ENCODE measurements around the gene GALNT10. TPM values are rescaled to one million over a fixed set of nuclear protein-coding genes. Genes with fewer than 3 reads are reported as not detected.

GALNT10 gene
- total RNA-seq, 1 experiment from 2014 or later, result 22.9 TPM

- Mint-ChIP-seq H3K27me3 (ENCODE audit: low read depth) (no peaks in the 10 kb centered on the region; the same call in 1 of the 2 replicates), H3K9me3 (no peaks in the 10 kb centered on the region), H3K4me3 (no peak overlapping the region), H3K27ac (peak overlapping the region; percentile 94), H3K36me3 (no peaks in the 10 kb centered on the region), H3K4me1 (peaks cover 34% of the 10 kb centered on the region)
- ChIA-PET POLR2A (no interaction called here), CTCF (interaction anchor here (0.7 to 1.3 kb wide), 2 partner anchors 171 to 296 kb away, joined by 3 to 6 read pairs; no protein-coding TSS in a partner anchor)
- ATAC-seq, result peak; percentile 78
- TF ChIP-seq ZBTB21 (CRISPR knock-in tag; IDR thresholded peaks at IDR 0.05; ENCODE audit: borderline replicate concordance) (no peak), PRRX2 (CRISPR knock-in tag; IDR thresholded peaks at IDR 0.05) (no peak), NFATC4 (CRISPR knock-in tag; IDR thresholded peaks at IDR 0.05) (no peak), MLX (CRISPR knock-in tag; IDR thresholded peaks at IDR 0.05) (no peak), NFE2L1 (CRISPR knock-in tag; IDR thresholded peaks at IDR 0.05) (no peak), ETV6 (CRISPR knock-in tag; IDR thresholded peaks at IDR 0.05) (no peak)
- DNase-seq (ENCODE audit: low spot score), result peak; percentile 52
These were observed 177.7 kb downstream of the GALNT10 start for GRCh38 chr5:154368041-154368800.

- ChIA-PET POLR2A (interaction anchor here (0.6 kb wide), 1 partner anchor 14 kb away, joined by 3 read pairs; no protein-coding TSS in a partner anchor), CTCF (interaction anchor here (1.2 to 1.4 kb wide), 4 partner anchors 83 to 405 kb away, joined by 3 read pairs; no protein-coding TSS in a partner anchor)
- Mint-ChIP-seq H3K27me3 (ENCODE audit: low read depth) (no peaks in the 10 kb centered on the region; the same call in 1 of the 2 replicates), H3K4me3 (no peak overlapping the region), H3K36me3 (no peaks in the 10 kb centered on the region), H3K27ac (peak overlapping the region; percentile 39; the same call in 1 of the 2 replicates), H3K4me1 (peaks cover 34% of the 10 kb centered on the region), H3K9me3 (no peaks in the 10 kb centered on the region)
- peak; percentile 43 for ATAC-seq
- no peak for TF ChIP-seq KAT7 (CRISPR knock-in tag; IDR thresholded peaks at IDR 0.05; ENCODE audit: borderline replicate concordance)
- no peak for TF ChIP-seq AR (CRISPR knock-in tag; IDR thresholded peaks at IDR 0.05)
- TF ChIP-seq JUN (CRISPR knock-in tag; IDR thresholded peaks at IDR 0.05), result no peak
- no peak for TF ChIP-seq SP1 (CRISPR knock-in tag; conservative IDR thresholded peaks at IDR 0.05)
- TF ChIP-seq E2F4 (CRISPR knock-in tag; IDR thresholded peaks at IDR 0.05; ENCODE audit: borderline replicate concordance, low read depth), result no peak
- TF ChIP-seq E2F5 (CRISPR knock-in tag; IDR thresholded peaks at IDR 0.05), result no peak
- no peak for TF ChIP-seq FOXJ3 (CRISPR knock-in tag; IDR thresholded peaks at IDR 0.05; ENCODE audit: borderline replicate concordance)
- TF ChIP-seq ZNF138 (CRISPR knock-in tag; conservative IDR thresholded peaks at IDR 0.05), result no peak
- DNase-seq (ENCODE audit: low spot score), result no peak
These were observed 179.1 kb downstream of the GALNT10 start for GRCh38 chr5:154369682-154370081.

- Mint-ChIP-seq H3K27ac (peak overlapping the region; percentile 39), H3K4me3 (no peak overlapping the region), H3K4me1 (peaks cover 34% of the 10 kb centered on the region), H3K36me3 (no peaks in the 10 kb centered on the region), H3K27me3 (ENCODE audit: low read depth) (no peaks in the 10 kb centered on the region; the same call in 1 of the 2 replicates), H3K9me3 (no peaks in the 10 kb centered on the region)
- ATAC-seq (peak; percentile 54), DNase-seq (ENCODE audit: low spot score) (no peak)
- ChIA-PET POLR2A (interaction anchor here (0.6 kb wide), 1 partner anchor 14 kb away, joined by 3 read pairs; no protein-coding TSS in a partner anchor), CTCF (interaction anchor here (1.2 to 1.4 kb wide), 4 partner anchors 83 to 405 kb away, joined by 3 read pairs; no protein-coding TSS in a partner anchor)
- TF ChIP-seq FOXP1 (CRISPR knock-in tag; IDR thresholded peaks at IDR 0.05; ENCODE audit: borderline replicate concordance) (no peak), CBFB (CRISPR knock-in tag; IDR thresholded peaks at IDR 0.05; ENCODE audit: low read depth) (no peak), PRDM15 (CRISPR knock-in tag; IDR thresholded peaks at IDR 0.05) (no peak), KAT7 (CRISPR knock-in tag; IDR thresholded peaks at IDR 0.05; ENCODE audit: borderline replicate concordance) (no peak), GABPB1 (CRISPR knock-in tag; IDR thresholded peaks at IDR 0.05) (no peak), ATF3 (CRISPR knock-in tag; conservative IDR thresholded peaks at IDR 0.05) (no peak), MXD4 (CRISPR knock-in tag; IDR thresholded peaks at IDR 0.05; ENCODE audit: borderline replicate concordance) (no peak), ZNF416 (CRISPR knock-in tag; IDR thresholded peaks at IDR 0.05) (no peak)
These were observed 179.6 kb downstream of the GALNT10 start for GRCh38 chr5:154370119-154370518.

Data from WTC11 (cell line).